Activated T-helper 9 cell treated with anti-CD3 and anti-CD28 coated beads, Interleukin-2, amount 50 U/mL, for 16 hours (primary cell): ENCODE data around the gene MORC1.

Experiments
- DNase-seq: peaks from one replicate; pipeline ENCODE4 v3.0.0-alpha.2; 2020; ENCODE audit warnings: low read depth

Gene MORC1

GRCh38 chr3:108946292-108947285 lies 171.3 kb downstream of the MORC1 start:
- DNase-seq = no peak

DNA sequence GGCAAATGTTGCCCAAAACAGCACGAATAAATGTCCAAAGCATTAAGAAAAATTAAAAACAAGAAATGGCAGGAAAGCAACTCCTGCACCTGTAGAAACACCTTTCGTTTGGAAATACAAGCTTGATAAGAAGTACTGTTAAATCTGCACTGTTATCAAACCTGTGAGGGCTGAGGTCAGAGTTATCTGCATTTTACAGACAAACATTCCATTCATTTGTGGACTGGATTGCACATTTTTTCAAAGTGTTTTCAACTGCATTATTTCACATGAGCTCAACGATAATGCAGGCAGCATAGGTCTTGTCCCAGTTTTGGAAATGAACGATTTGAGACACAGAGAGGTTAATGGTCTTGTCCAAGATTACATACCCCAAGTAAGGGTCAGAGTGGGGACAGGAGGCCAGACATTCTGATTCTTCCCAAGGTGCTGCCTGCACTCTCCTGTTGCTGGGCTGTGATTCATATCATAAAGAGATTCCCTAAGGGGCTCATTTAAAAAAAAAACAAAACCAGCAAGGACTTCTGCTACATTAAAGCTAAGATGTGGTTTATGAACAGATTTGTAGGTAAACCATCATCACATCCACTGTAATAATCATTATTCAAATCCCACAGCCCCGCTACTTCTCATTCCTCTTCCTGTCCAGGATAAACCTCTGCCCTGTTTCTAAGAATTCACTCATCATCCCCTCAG lies 177.2 kb downstream of the MORC1 start:
- DNase-seq = no peak

DNA sequence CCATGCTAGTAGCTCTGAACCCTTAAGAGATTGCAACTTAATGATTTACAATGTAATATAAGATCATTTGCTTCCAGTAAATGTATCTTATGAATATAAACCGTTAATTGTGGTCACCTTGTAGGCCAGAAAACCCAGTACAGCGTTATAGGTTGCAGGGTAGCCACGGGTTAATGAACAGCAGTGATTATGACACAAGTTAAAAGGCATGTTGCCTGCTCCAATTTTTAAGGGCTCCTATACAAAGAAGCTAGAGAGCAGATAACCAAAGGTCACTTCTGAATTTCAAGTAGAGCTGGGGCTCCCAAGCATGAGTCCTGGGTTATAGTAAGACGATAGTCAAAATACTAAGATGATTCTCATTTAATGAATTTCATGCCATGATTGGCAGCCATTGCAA lies 177.8 kb downstream of the MORC1 start:
- no peak for DNase-seq

DNA sequence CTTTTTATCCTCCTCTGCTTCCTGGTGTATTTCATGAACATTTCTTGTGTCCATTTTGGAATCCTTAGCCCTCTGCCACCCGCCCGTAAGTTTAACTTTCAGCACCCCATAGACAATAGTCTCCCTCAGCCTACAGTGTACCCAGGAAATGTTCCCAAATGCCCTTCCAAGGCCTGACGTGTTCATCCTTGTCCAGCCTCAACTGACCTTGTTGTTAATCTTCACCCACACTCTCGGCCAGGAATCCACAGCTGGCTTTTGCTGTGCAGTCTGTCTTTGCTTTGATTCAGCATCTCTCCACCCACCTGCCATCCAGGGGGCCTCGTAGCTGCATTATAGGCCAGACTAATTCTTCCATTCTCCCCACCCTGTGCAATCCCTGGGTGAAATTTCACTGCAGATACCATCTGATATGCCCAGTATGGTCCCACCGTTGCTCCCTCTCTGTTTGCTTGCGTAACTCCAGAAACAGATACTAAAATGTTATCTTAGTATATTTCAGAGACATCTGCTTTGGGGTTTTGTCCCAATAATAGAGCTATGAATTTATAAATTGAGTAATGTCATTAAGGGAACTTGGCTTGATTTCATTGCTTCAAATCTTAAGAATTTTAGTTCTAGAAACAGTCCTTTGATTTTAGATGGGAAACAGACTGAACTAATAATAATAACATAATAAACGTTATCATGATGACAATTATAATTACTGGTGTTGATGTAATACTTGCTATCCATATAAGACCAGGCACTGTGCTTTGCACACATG lies 180.8 kb downstream of the MORC1 start:
- DNase-seq = no peak

DNA sequence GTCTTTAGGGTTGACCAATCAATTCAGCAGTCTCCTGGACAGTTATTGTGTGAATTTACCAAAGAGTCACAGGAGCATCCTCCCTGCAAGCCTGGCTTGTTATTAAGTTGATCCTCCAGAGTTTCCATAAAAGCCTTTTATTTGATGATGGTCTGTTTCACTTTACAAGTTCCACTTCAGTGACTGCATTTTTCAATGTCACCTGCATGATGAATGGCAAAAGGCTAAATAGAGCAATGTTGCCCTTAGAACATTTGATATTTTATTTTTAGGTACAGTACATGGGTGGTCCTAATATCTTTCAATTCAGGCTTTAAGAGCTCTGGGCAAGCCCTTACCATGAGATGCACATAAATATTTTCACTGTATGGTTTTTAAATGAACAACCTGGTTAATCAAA lies 186.9 kb downstream of the MORC1 start:
- DNase-seq = no peak

- no peak for DNase-seq
Observed at GRCh38 chr3:108918866-108919265, 199.1 kb downstream of the MORC1 start.

DNA sequence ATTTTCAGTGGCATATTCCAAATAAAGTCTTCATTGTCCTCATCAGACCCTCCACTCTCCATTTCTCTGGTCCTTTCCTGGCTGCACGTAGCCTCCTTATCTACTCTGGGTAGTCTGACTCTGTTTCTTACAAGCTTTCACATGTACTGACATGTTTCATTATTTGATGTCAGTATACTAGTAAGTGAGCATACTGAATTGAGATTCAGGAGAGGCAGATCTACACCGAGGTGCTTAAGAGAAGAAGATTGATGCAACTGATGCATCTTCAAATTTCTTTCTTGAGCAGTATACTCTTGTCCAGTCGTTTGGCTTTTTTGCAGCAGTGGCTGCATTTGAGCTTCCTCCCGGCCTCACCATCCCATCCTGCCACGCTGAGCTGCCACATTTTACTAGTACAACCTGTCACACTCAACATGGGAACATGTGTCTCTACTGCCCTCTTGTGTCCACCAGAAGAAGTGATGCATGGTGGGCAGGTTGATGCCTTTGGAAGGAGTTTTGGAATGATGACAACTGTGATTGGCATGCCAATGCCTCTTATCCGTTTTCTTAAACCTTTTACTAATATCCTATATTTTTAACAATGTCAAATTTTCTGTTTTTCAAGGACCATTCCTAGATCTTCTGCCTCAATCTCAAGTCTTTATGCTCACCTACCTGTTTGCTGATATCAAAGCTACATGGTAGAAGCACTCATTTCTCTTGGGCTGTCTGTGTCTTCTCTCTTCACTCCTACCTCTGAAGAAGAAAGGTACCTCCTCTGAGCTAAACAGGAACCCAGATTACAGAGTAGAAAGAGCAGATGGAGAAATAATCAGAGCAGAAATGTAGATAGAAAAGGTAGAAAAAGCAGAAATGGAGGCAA lies 202.9 kb downstream of the MORC1 start:
- peak; percentile 15 for DNase-seq

GRCh38 chr3:108909799-108910198 lies 208.1 kb downstream of the MORC1 start:
- DNase-seq = no peak
